ENCODE results near the gene SLC49A3. TPM values are rescaled to one million over a fixed set of nuclear protein-coding genes. Genes with fewer than 3 reads are reported as not detected.

Gene SLC49A3
- total and polyA plus RNA-seq, 2 of the 8 experiments (the other 6 are each of a cell fraction or from before 2014, with no cell fraction given), result 5.0 to 8.8 TPM

DNA sequence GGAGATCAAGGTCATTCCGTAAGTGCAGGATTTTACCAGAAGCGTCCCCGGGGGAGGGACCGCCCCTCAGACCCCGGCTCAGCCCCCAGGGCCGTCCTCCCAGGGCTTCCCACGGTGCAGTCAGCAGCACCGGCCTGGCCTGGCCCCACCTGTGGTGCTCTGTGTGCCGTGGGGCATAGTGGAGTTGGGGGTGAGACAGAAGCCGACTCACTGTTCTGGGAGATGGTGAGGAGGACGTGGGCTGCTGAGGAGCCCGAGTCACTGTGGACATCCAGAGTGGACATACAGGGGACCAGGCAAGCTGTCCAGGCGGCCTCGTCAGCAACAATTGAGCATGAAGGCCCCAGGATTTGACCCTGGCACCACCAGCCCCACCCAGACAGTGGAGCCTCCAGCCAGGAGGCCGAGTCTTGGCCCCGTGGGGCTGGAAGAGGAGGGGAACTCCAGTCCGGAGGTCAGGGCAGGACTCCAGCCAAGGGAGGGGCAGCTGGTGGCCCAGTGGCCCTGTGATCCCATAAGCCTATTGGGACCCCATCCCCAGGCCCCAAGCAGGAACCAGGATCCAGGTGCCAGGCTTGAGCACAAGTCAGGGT lies 34.0 kb downstream of the SLC49A3 start:
- no peaks in the 10 kb centered on the region for H3K4me1 ChIP-seq (replicated peaks in 1 of 4; ENCODE audit: control insufficient read depth in 3 of 4, insufficient read depth in 4 of 4, low read length in 3 of 4)
- H4K91ac ChIP-seq (replicated peaks; ENCODE audit: insufficient read length, low read length), result no peak overlapping the region

More for the DNA sequence above, 34.0 kb downstream of the SLC49A3 start:
- H3K79me1 ChIP-seq (ENCODE audit: low read depth, low read length), result no peaks in the 10 kb centered on the region
- H2BK15ac ChIP-seq (ENCODE audit: low read length), result no peak overlapping the region
- no peaks in the 10 kb centered on the region; the same call in 1 of the 2 replicates for H3K23me2 ChIP-seq (ENCODE audit: low read depth, low read length)
- H2BK20ac ChIP-seq (ENCODE audit: low read length), result no peak overlapping the region
- H3K9ac ChIP-seq (replicated peaks in 1 of 4; ENCODE audit: extremely low read depth in 1 of 4, low read depth in 3 of 4, low read length in 3 of 4), result no peak overlapping the region
- H2BK5ac ChIP-seq (ENCODE audit: low read depth, low read length), result no peak overlapping the region
- DNase-seq (ENCODE audit: low read depth in 1 of 2, low spot score in 2 of 2), result no peak
- H3K27ac ChIP-seq (ENCODE audit: low read depth, low read length), result no peak overlapping the region
- H4K8ac ChIP-seq (ENCODE audit: extremely low read depth, insufficient read depth, low read length), result no peak overlapping the region
- no peaks in the 10 kb centered on the region; a peak in 1 of 8 replicates for H3K36me3 ChIP-seq (ENCODE audit: control insufficient read depth in 2 of 4, insufficient read depth in 4 of 4, low read length in 3 of 4)
- H3K18ac ChIP-seq (ENCODE audit: extremely low read depth, low read length), result no peak overlapping the region
- CTCF ChIA-PET (ENCODE audit: partially characterized antibody), result no interaction called here
- H3K23ac ChIP-seq (ENCODE audit: insufficient read length), result no peak overlapping the region
- 88% methylated on average over 16 of the region's 17 CpGs; no CpG with 5 or more reads in 1 of the 2 experiments for WGBS, 2 experiments (ENCODE audit: extremely low coverage in 1 of 2, insufficient coverage in 1 of 2, insufficient read length in 1 of 2, insufficient replicate concordance in 2 of 2, low coverage in 1 of 2, low lambda C conversion rate in 2 of 2, missing lambda C conversion rate in 1 of 2)
- no peak for TF ChIP-seq SUZ12 (IDR thresholded peaks at IDR 0.05; ENCODE audit: low read length)
- no peak for TF ChIP-seq RNF2 (IDR thresholded peaks at IDR 0.05; ENCODE audit: borderline replicate concordance, low read depth, low read length, missing control alignments, poor library complexity, severe bottlenecking)
- no peak for TF ChIP-seq NRF1 (IDR thresholded peaks at IDR 0.05; ENCODE audit: low read depth, low read length)
- no peak for TF ChIP-seq RFX5 (IDR thresholded peaks at IDR 0.05; ENCODE audit: borderline replicate concordance, low read depth, low read length)
- no peak overlapping the region for H4K5ac ChIP-seq (ENCODE audit: insufficient read length, low read depth, low read length)
- POLR2A ChIA-PET (ENCODE audit: partially characterized antibody), result interaction anchor here (1.9 to 2.8 kb wide), 2 partner anchors 8 to 11 kb away, joined by 4 to 11 read pairs; no protein-coding TSS in a partner anchor
- H3K9me3 ChIP-seq (ENCODE audit: insufficient read depth in 2 of 2, low read depth in 1 of 2, low read length in 1 of 2), result no peaks in the 10 kb centered on the region
- no peak overlapping the region for H3K4me3 ChIP-seq (ENCODE audit: extremely low read depth in 1 of 4, insufficient read depth in 2 of 4, low read depth in 3 of 4, low read length in 4 of 4)
- H2BK12ac ChIP-seq (ENCODE audit: low read depth, low read length), result no peak overlapping the region
- FAIRE-seq, result no peak
- peaks cover 0 to 16% of the 10 kb centered on the region in 2 experiments for H4K20me1 ChIP-seq (replicated peaks in 1 of 2; ENCODE audit: control insufficient read depth in 1 of 2, insufficient read depth in 2 of 2, low read length in 2 of 2)
- peaks cover 0 to 11% (median 0%) of the 10 kb centered on the region in 4 experiments; a peak in 2 of 7 replicates for H3K27me3 ChIP-seq (replicated peaks in 1 of 4; ENCODE audit: control insufficient read depth in 3 of 4, extremely low read depth in 1 of 4, insufficient read depth in 3 of 4, low read length in 3 of 4)
- no peak overlapping the region for H2BK120ac ChIP-seq (replicated peaks; ENCODE audit: low read depth, low read length)
- H3K4ac ChIP-seq (replicated peaks; ENCODE audit: insufficient read length, low read depth, low read length), result no peak overlapping the region
- no peak overlapping the region for H2AFZ ChIP-seq (ENCODE audit: low read length)
- H3K56ac ChIP-seq (replicated peaks; ENCODE audit: insufficient read length, low read depth, low read length), result no peak overlapping the region
- no peak overlapping the region for H2AK5ac ChIP-seq (ENCODE audit: low read depth, low read length)
- H3K4me2 ChIP-seq (ENCODE audit: insufficient read depth in 1 of 2, low read depth in 2 of 2, low read length in 2 of 2), result no peak overlapping the region
- H3K14ac ChIP-seq (ENCODE audit: insufficient read length), result no peak overlapping the region
- no peaks in the 10 kb centered on the region for H3K79me2 ChIP-seq (ENCODE audit: control insufficient read depth in 1 of 2, insufficient read depth in 2 of 2, low read length in 2 of 2)

Data from H1 (cell line).